Measurements from ENCODE around the gene PTPRN2. TPM values are rescaled to one million over a fixed set of nuclear protein-coding genes. Genes with fewer than 3 reads are reported as not detected.

Gene PTPRN2
- total RNA-seq, 1 experiment from 2014 or later: 2.1 TPM

DNA sequence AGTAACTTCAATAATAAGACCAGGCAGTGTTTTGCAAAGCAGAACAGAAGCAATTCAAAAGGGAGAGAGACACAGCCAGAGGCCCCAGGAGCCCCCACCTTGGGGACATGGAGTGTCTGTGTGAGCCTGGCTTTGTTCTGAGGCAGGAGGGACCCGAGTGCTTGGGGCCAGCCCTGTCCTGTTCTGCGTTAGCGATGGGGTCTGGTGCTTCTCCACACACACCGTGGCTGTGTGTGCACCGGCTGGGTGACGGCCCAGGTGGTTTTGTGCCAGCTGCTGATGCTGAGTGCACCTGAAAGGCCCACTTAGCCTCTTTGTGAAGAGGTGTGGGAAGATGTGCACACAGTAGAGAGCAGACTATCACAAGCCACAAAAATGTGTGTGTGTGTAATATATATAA is 781.9 kb downstream of the PTPRN2 start:
- POLR2A ChIA-PET: no interaction called here
- CTCF ChIA-PET: no interaction called here
- ATAC-seq: no peak

More for the DNA sequence above, 781.9 kb downstream of the PTPRN2 start:
- Histone ChIP-seq H4K20me1 (ENCODE audit: insufficient read depth) (no peaks in the 10 kb centered on the region), H3K4me1 (ENCODE audit: control insufficient read depth in 1 of 2, insufficient read depth in 2 of 2, low read length in 2 of 2) (peaks cover 0 to 14% of the 10 kb centered on the region in 2 experiments; a peak in 2 of 4 replicates), H3K79me2 (ENCODE audit: insufficient read depth, low read length) (no peaks in the 10 kb centered on the region), H3K27ac (ENCODE audit: low read depth, low read length) (no peak overlapping the region), H3K9me2 (ENCODE audit: insufficient read depth) (no peaks in the 10 kb centered on the region), H3K27me3 (ENCODE audit: insufficient read depth, low read length) (no peaks in the 10 kb centered on the region), H3K9me3 (ENCODE audit: control insufficient read depth in 1 of 2, insufficient read depth in 1 of 2, low read depth in 1 of 2, low read length in 2 of 2) (peaks cover 0 to 8% of the 10 kb centered on the region in 2 experiments; a peak in 1 of 4 replicates), H3K4me2 (ENCODE audit: low read length) (no peak overlapping the region), H2AFZ (ENCODE audit: low read depth, low read length, poor library complexity, severe bottlenecking) (no peak overlapping the region), H3K4me3 (replicated peaks in 1 of 2; ENCODE audit: low read depth in 1 of 2, low read length in 2 of 2) (no peak overlapping the region), H3K9ac (ENCODE audit: low read length) (no peak overlapping the region), H3K36me3 (ENCODE audit: control insufficient read depth in 1 of 2, insufficient read depth in 2 of 2, low read length in 2 of 2) (no peaks in the 10 kb centered on the region)
- no peak for DNase-seq (ENCODE audit: low read depth, low spot score)
- no TSS peak for BruUV-seq (replicated peaks)
- RAD21 ChIA-PET (ENCODE audit: low non-redundant PET in 1 of 2, low total read pairs in 2 of 2, uncharacterized antibody in 2 of 2, unreplicated experiment in 2 of 2): no interaction called here
- no peak for TF ChIP-seq CEBPB (IDR thresholded peaks at IDR 0.05; ENCODE audit: low read depth)
- TF ChIP-seq SIN3A (IDR thresholded peaks at IDR 0.05; ENCODE audit: low read depth): no peak
- TF ChIP-seq SP1 (IDR thresholded peaks at IDR 0.05; ENCODE audit: low read depth): no peak
- no peak for TF ChIP-seq ZNF274 (IDR thresholded peaks at IDR 0.05; ENCODE audit: low read depth, low read length)
- TF ChIP-seq, protein P1, sequence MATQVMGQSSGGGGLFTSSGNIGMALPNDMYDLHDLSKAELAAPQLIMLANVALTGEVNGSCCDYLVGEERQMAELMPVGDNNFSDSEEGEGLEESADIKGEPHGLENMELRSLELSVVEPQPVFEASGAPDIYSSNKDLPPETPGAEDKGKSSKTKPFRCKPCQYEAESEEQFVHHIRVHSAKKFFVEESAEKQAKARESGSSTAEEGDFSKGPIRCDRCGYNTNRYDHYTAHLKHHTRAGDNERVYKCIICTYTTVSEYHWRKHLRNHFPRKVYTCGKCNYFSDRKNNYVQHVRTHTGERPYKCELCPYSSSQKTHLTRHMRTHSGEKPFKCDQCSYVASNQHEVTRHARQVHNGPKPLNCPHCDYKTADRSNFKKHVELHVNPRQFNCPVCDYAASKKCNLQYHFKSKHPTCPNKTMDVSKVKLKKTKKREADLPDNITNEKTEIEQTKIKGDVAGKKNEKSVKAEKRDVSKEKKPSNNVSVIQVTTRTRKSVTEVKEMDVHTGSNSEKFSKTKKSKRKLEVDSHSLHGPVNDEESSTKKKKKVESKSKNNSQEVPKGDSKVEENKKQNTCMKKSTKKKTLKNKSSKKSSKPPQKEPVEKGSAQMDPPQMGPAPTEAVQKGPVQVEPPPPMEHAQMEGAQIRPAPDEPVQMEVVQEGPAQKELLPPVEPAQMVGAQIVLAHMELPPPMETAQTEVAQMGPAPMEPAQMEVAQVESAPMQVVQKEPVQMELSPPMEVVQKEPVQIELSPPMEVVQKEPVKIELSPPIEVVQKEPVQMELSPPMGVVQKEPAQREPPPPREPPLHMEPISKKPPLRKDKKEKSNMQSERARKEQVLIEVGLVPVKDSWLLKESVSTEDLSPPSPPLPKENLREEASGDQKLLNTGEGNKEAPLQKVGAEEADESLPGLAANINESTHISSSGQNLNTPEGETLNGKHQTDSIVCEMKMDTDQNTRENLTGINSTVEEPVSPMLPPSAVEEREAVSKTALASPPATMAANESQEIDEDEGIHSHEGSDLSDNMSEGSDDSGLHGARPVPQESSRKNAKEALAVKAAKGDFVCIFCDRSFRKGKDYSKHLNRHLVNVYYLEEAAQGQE (IDR thresholded peaks at IDR 0.05; ENCODE audit: low read depth): no peak
- TF ChIP-seq RAD21 (IDR thresholded peaks at IDR 0.05; ENCODE audit: low read depth): no peak
- no peak for TF ChIP-seq EZH2phosphoT487 (IDR thresholded peaks at IDR 0.05; ENCODE audit: borderline replicate concordance)
- no peak for TF ChIP-seq ZFX (IDR thresholded peaks at IDR 0.05)
- TF ChIP-seq ELF1 (IDR thresholded peaks at IDR 0.05; ENCODE audit: borderline replicate concordance, low read depth): no peak
- TF ChIP-seq POLR2A (IDR thresholded peaks at IDR 0.05; ENCODE audit: borderline replicate concordance, extremely low read depth, insufficient read depth, insufficient read length): no peak
- no peak for TF ChIP-seq JUND (IDR thresholded peaks at IDR 0.05)
- TF ChIP-seq, protein P2, sequence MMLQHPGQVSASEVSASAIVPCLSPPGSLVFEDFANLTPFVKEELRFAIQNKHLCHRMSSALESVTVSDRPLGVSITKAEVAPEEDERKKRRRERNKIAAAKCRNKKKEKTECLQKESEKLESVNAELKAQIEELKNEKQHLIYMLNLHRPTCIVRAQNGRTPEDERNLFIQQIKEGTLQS (IDR thresholded peaks at IDR 0.05): no peak
- intact Hi-C loops (cut with micrococcal nuclease): no loop called here
